Measurements from ENCODE around the gene CLEC4E.

GRCh38 chr12:8541562-8541961 lies 857 bp upstream of the CLEC4E start:
- TF ChIP-seq YY1 (IDR thresholded peaks at IDR 0.05; ENCODE audit: insufficient read depth, insufficient read length), result no peak
- TF ChIP-seq ZNF274 (IDR thresholded peaks at IDR 0.05; ENCODE audit: low read depth, low read length), result no peak
- no peak for TF ChIP-seq SUZ12 (IDR thresholded peaks at IDR 0.05; ENCODE audit: extremely low read depth, insufficient read depth, insufficient read length)

Measured in NT2/D1 (cell line).